ENCODE results near the gene EBPL. TPM values are rescaled to one million over a fixed set of nuclear protein-coding genes. Genes with fewer than 3 reads are reported as not detected.

The EBPL gene
- polyA plus RNA-seq, 3 donors = 49.8 to 61.6 (median 54.5) TPM

Other genes with a start within 250 kb of the EBPL start
- gene CAB39L, start 247.4 kb downstream of the EBPL start, polyA plus RNA-seq (ENCODE audit: insufficient read length in 3 of 3) = 10 to 100 TPM; 13.1 to 20.4 (median 19.7) TPM
- 10 to 100 TPM; 20.6 to 22.7 (median 21.9) TPM for gene SETDB2, start 247.2 kb downstream of the EBPL start, polyA plus RNA-seq (ENCODE audit: insufficient read length in 3 of 3)
- 10 to 100 TPM; 30.1 to 34.8 (median 31.9) TPM for gene PHF11, start 195.5 kb downstream of the EBPL start, polyA plus RNA-seq (ENCODE audit: insufficient read length in 3 of 3)
- 10 to 100 TPM; 38.4 to 45.1 (median 43.0) TPM for gene RCBTB1, start 105.9 kb downstream of the EBPL start, polyA plus RNA-seq (ENCODE audit: insufficient read length in 3 of 3)
- under 1 TPM; 0.28 to 0.49 (median 0.44) TPM for gene ARL11, start 63.0 kb downstream of the EBPL start, polyA plus RNA-seq (ENCODE audit: insufficient read length in 3 of 3)
- gene KPNA3, start 101.2 kb upstream of the EBPL start, polyA plus RNA-seq (ENCODE audit: insufficient read length in 3 of 3) = 10 to 100 TPM; 34.4 to 37.2 (median 36.3) TPM
- gene SPRYD7, start 244.9 kb upstream of the EBPL start, polyA plus RNA-seq (ENCODE audit: insufficient read length in 3 of 3) = 10 to 100 TPM; 11.0 to 13.6 (median 13.4) TPM

Measured in right renal cortex interstitium (tissue), 3 donors.